ENCODE measurements around the gene LY6G6C.

LY6G6C gene

GRCh38 chr6:31686483-31686882 lies 35.1 kb downstream of the LY6G6C start:
- Histone ChIP-seq H3K9me3 (no peaks in the 10 kb centered on the region), H3K36me3 (peaks cover 83% of the 10 kb centered on the region), H3K4me1 (peaks cover 17% of the 10 kb centered on the region), H4K20me1 (peaks cover 6% of the 10 kb centered on the region; the same call in 1 of the 2 replicates), H3K27me3 (no peaks in the 10 kb centered on the region), H3K4me2 (no peak overlapping the region), H3K27ac (no peak overlapping the region), H3K4me3 (no peak overlapping the region), H3K9ac (no peak overlapping the region)
- no peak for TF ChIP-seq Cebpa-rat (IDR thresholded peaks at IDR 0.05)

GRCh38 chr6:31683591-31683990 lies 38.0 kb downstream of the LY6G6C start:
- H3K9ac ChIP-seq: no peak overlapping the region
- H4K20me1 ChIP-seq: peaks cover 26% of the 10 kb centered on the region
- H3K4me3 ChIP-seq: no peak overlapping the region
- TF ChIP-seq Cebpa-rat (IDR thresholded peaks at IDR 0.05): no peak
- H3K27ac ChIP-seq: no peak overlapping the region
- H3K9me3 ChIP-seq: no peaks in the 10 kb centered on the region
- no peak overlapping the region for H3K4me2 ChIP-seq
- no peaks in the 10 kb centered on the region for H3K27me3 ChIP-seq
- peaks cover 43% of the 10 kb centered on the region for H3K4me1 ChIP-seq
- H3K36me3 ChIP-seq: peaks cover 54% of the 10 kb centered on the region

GRCh38 chr6:31681135-31681671 lies 40.3 kb downstream of the LY6G6C start:
- Histone ChIP-seq H3K9me3 (no peaks in the 10 kb centered on the region), H3K9ac (peak overlapping the region; percentile 54; the same call in 1 of the 2 replicates), H3K27me3 (no peaks in the 10 kb centered on the region), H3K4me3 (peak overlapping the region; percentile 54), H4K20me1 (peaks cover 26% of the 10 kb centered on the region), H3K27ac (peak overlapping the region; percentile 39), H3K4me1 (peaks cover 59% of the 10 kb centered on the region), H3K4me2 (peak overlapping the region; percentile 91), H3K36me3 (peaks cover 30% of the 10 kb centered on the region)
- no peak for TF ChIP-seq Cebpa-rat (IDR thresholded peaks at IDR 0.05)

- no peak for TF ChIP-seq Cebpa-rat (IDR thresholded peaks at IDR 0.05)
- Histone ChIP-seq H3K4me1 (peaks cover 62% of the 10 kb centered on the region), H3K36me3 (peaks cover 23% of the 10 kb centered on the region), H3K9ac (peak within 1 kb of the TSS; percentile 54; the same call in 1 of the 2 replicates), H3K4me3 (peak within 1 kb of the TSS; percentile 54), H4K20me1 (peaks cover 26% of the 10 kb centered on the region), H3K4me2 (peak within 1 kb of the TSS; percentile 91), H3K27ac (peak within 1 kb of the TSS; percentile 39), H3K9me3 (no peaks in the 10 kb centered on the region), H3K27me3 (no peaks in the 10 kb centered on the region)
Observed at GRCh38 chr6:31680226-31681134, 41.1 kb downstream of the LY6G6C start, which contains the start of gene LY6G5C. Gene LY6G5C, minus strand, starts transcription at chr6:31681067. Its CDS starts 694 bp downstream, at chr6:31680373.

- peaks cover 22% of the 10 kb centered on the region for H3K36me3 ChIP-seq
- no peaks in the 10 kb centered on the region for H3K9me3 ChIP-seq
- H4K20me1 ChIP-seq: peaks cover 34% of the 10 kb centered on the region
- H3K4me1 ChIP-seq: peaks cover 62% of the 10 kb centered on the region
- no peak overlapping the region for H3K4me3 ChIP-seq
- no peak for TF ChIP-seq Cebpa-rat (IDR thresholded peaks at IDR 0.05)
- no peaks in the 10 kb centered on the region for H3K27me3 ChIP-seq
- no peak overlapping the region for H3K9ac ChIP-seq
- 0 out of 2 replicates have a peak overlapping the region, but pooled peaks have one; percentile 1 for H3K4me2 ChIP-seq
- H3K27ac ChIP-seq: no peak overlapping the region
Observed at GRCh38 chr6:31677955-31678354, 43.6 kb downstream of the LY6G6C start.

- Histone ChIP-seq H3K27ac (no peak overlapping the region), H3K36me3 (peaks cover 32% of the 10 kb centered on the region), H4K20me1 (peaks cover 36% of the 10 kb centered on the region), H3K9me3 (no peaks in the 10 kb centered on the region), H3K4me1 (peaks cover 53% of the 10 kb centered on the region), H3K9ac (no peak overlapping the region), H3K4me3 (no peak overlapping the region), H3K4me2 (no peak overlapping the region), H3K27me3 (no peaks in the 10 kb centered on the region)
- no peak for TF ChIP-seq Cebpa-rat (IDR thresholded peaks at IDR 0.05)
Observed at GRCh38 chr6:31676904-31677303, 44.6 kb downstream of the LY6G6C start.

- Histone ChIP-seq H3K4me2 (0 out of 2 replicates have a peak overlapping the region, but pooled peaks have one; percentile 8), H3K36me3 (peaks cover 36% of the 10 kb centered on the region), H3K4me3 (no peak overlapping the region), H3K9me3 (no peaks in the 10 kb centered on the region), H4K20me1 (peaks cover 36% of the 10 kb centered on the region), H3K27ac (no peak overlapping the region), H3K9ac (no peak overlapping the region), H3K27me3 (no peaks in the 10 kb centered on the region), H3K4me1 (peaks cover 48% of the 10 kb centered on the region)
- no peak for TF ChIP-seq Cebpa-rat (IDR thresholded peaks at IDR 0.05)
Observed at GRCh38 chr6:31676322-31676903, 45.1 kb downstream of the LY6G6C start.

- TF ChIP-seq Cebpa-rat (IDR thresholded peaks at IDR 0.05): no peak
- H4K20me1 ChIP-seq: peaks cover 28% of the 10 kb centered on the region; the same call in 1 of the 2 replicates
- H3K36me3 ChIP-seq: peaks cover 77% of the 10 kb centered on the region
- no peak within 1 kb of the TSS for H3K4me3 ChIP-seq
- H3K9me3 ChIP-seq: no peaks in the 10 kb centered on the region
- no peak within 1 kb of the TSS for H3K27ac ChIP-seq
- peaks cover 12% of the 10 kb centered on the region for H3K4me1 ChIP-seq
- H3K27me3 ChIP-seq: no peaks in the 10 kb centered on the region
- H3K9ac ChIP-seq: peak within 1 kb of the TSS; percentile 22; the same call in 1 of the 2 replicates
- no peak within 1 kb of the TSS for H3K4me2 ChIP-seq
Observed at GRCh38 chr6:31669676-31670075, 51.9 kb downstream of the LY6G6C start, which contains the start of gene LY6G5B. Gene LY6G5B, plus strand, starts transcription at chr6:31669976. Its CDS starts 975 bp downstream, at chr6:31670951.
